Natural killer cell (primary cell): ENCODE measurements around the gene FGD2. TPM values are rescaled to one million over a fixed set of nuclear protein-coding genes. Genes with fewer than 3 reads are reported as not detected.

Source experiments
- ATAC-seq, 3 donors: fragments of 150-1000 bp in 2 of 3; fragments of 200-7000 bp in 1 of 3; cut with Tn5 transposase; 1 replicate in 1 of 3; 2 replicates in 2 of 3; pipeline ENCODE4 v1.10.0; 2021; ENCODE audit warnings: mild to moderate bottlenecking in 2 of 3, moderate library complexity in 2 of 3
- DNase-seq, 2 donors: peaks; one replicate each; pipeline versions ENCODE4 v3.0.0 to v3.0.0-alpha.2; 2013 to 2021; ENCODE audit warnings: mixed read lengths in 1 of 2
- H3K27ac ChIP-seq: one replicate; pipeline ENCODE4 v1.5.1; 2013; ENCODE audit warnings: mild to moderate bottlenecking, low read length
- H3K27me3 ChIP-seq: one replicate; pipeline ENCODE4 v1.6.1; 2013; ENCODE audit warnings: low read length; ENCODE audit not compliant: control insufficient read depth, insufficient read depth
- H3K36me3 ChIP-seq: one replicate; pipeline ENCODE4 v1.6.1; 2013; ENCODE audit warnings: low read length; ENCODE audit not compliant: control insufficient read depth, insufficient read depth
- H3K4me1 ChIP-seq: one replicate; pipeline ENCODE4 v1.6.1; 2013; ENCODE audit warnings: low read length; ENCODE audit not compliant: control insufficient read depth, insufficient read depth
- H3K4me3 ChIP-seq: one replicate; pipeline ENCODE4 v1.5.1; 2013; ENCODE audit warnings: low read length
- H3K9me3 ChIP-seq: one replicate; pipeline ENCODE4 v1.6.1; 2013; ENCODE audit warnings: low read length; ENCODE audit not compliant: control insufficient read depth, insufficient read depth
- H3K27ac Mint-ChIP-seq, 2 donors: one replicate each; pipeline ENCODE4 v1.8.0; 2022; ENCODE audit warnings: mild to moderate bottlenecking in 2 of 2, mixed read lengths in 2 of 2, moderate library complexity in 1 of 2
- H3K27me3 Mint-ChIP-seq, 2 donors: one replicate each; pipeline ENCODE4 v1.8.0; 2022; ENCODE audit warnings: low read depth in 2 of 2, mixed read lengths in 2 of 2
- H3K36me3 Mint-ChIP-seq: one replicate; pipeline ENCODE4 v1.8.0; 2022; ENCODE audit warnings: mixed read lengths
- H3K4me1 Mint-ChIP-seq, 2 donors: one replicate each; pipeline ENCODE4 v1.8.0; 2022; ENCODE audit warnings: mixed read lengths in 2 of 2
- H3K4me3 Mint-ChIP-seq: one replicate; pipeline ENCODE4 v1.8.0; 2022; ENCODE audit warnings: mild to moderate bottlenecking, moderate library complexity, mixed read lengths
- H3K9me3 Mint-ChIP-seq, 2 donors: one replicate each; pipeline ENCODE4 v1.8.0; 2022; ENCODE audit warnings: mixed read lengths in 2 of 2
- CTCF ChIP-seq: fragments of 200-600 bp; IDR thresholded peaks from one replicate; pipeline ENCODE4 v1.8.0; 2022; ENCODE audit warnings: antibody characterized with exemption
- WGBS: methylation state at CpG from one replicate; pipeline ENCODE4 v1.1.7; 2013; ENCODE audit warnings: missing lambda C conversion rate; ENCODE audit not compliant: insufficient coverage; 5-methylcytosine and 5-hydroxymethylcytosine counted together
- intact Hi-C: fragments of 100-400 bp; cut with micrococcal nuclease; formaldehyde crosslinking; loops from one replicate; pipeline ENCODE4 v1.14.2; 2022
- total RNA-seq, 4 donors: library from RNA; stranded (reverse); fragments of 120-200 nt in 1 of 4; gene quantifications; one replicate each; pipeline versions ENCODE4 v1.2.3 to v1.2.4, GENCODE V29; 2013 to 2022

The FGD2 gene
- total RNA-seq, 3 donors from 2014 or later (not counting 1 experiment from before 2014, with no cell fraction given) = 6.3 to 22.3 (median 14.1) TPM

- H3K4me1 ChIP-seq = peaks cover 67% of the 10 kb centered on the region
- H3K36me3 ChIP-seq = no peaks in the 10 kb centered on the region
- peak overlapping the region; percentile 84 for H3K4me3 Mint-ChIP-seq
- no peaks in the 10 kb centered on the region for H3K9me3 Mint-ChIP-seq
- H3K27me3 ChIP-seq = no peaks in the 10 kb centered on the region
- DNase-seq = no peak
- peak overlapping the region; percentile 18 for H3K4me3 ChIP-seq
- intact Hi-C loops = loop anchor here (2.0 kb wide), 1 partner anchor 53 kb away; no protein-coding TSS in a partner anchor
- TF ChIP-seq CTCF = no peak
- WGBS = 60% methylated on average over 3 of the region's 3 CpGs
- peak overlapping the region; percentile 99 to 100 for H3K27ac Mint-ChIP-seq
- peak overlapping the region; percentile 99 for H3K27ac ChIP-seq
- peaks cover 61 to 66% of the 10 kb centered on the region in 2 donors for H3K4me1 Mint-ChIP-seq
- ATAC-seq = no peak
- H3K9me3 ChIP-seq = no peaks in the 10 kb centered on the region
- H3K36me3 Mint-ChIP-seq = no peaks in the 10 kb centered on the region
- no peaks in the 10 kb centered on the region for H3K27me3 Mint-ChIP-seq
Measured at GRCh38 chr6:37049758-37050044, 44.2 kb downstream of the FGD2 start.

- TF ChIP-seq CTCF = no peak
- Histone ChIP-seq H3K4me1 (peaks cover 67% of the 10 kb centered on the region), H3K9me3 (no peaks in the 10 kb centered on the region), H3K27ac (peak overlapping the region; percentile 99), H3K4me3 (peak overlapping the region; percentile 18), H3K27me3 (no peaks in the 10 kb centered on the region), H3K36me3 (no peaks in the 10 kb centered on the region)
- intact Hi-C loops = loop anchor here (2.0 kb wide), 1 partner anchor 53 kb away; no protein-coding TSS in a partner anchor
- Mint-ChIP-seq H3K4me1 (peaks cover 65 to 70% of the 10 kb centered on the region in 2 donors), H3K27me3 (no peaks in the 10 kb centered on the region), H3K9me3 (no peaks in the 10 kb centered on the region), H3K4me3 (peak overlapping the region; percentile 84), H3K27ac (peak overlapping the region; percentile 99 to 100), H3K36me3 (no peaks in the 10 kb centered on the region)
- peak; percentile 53 to 75 for DNase-seq
- WGBS = 6% methylated on average over 24 of the region's 24 CpGs
- peak; percentile 26 to 70 (median 27) for ATAC-seq
Measured at GRCh38 chr6:37050045-37050853, 44.8 kb downstream of the FGD2 start.

GRCh38 chr6:37050854-37051137, 45.3 kb downstream of the FGD2 start:
- no peak overlapping the region for H3K4me3 ChIP-seq
- no peak for ATAC-seq
- intact Hi-C loops = loop anchor here (1.0 to 2.0 kb wide), 5 partner anchors 21 to 158 kb away; no protein-coding TSS in a partner anchor

More at GRCh38 chr6:37050854-37051137, 45.3 kb downstream of the FGD2 start:
- Mint-ChIP-seq H3K4me1 (peaks cover 65 to 69% of the 10 kb centered on the region in 2 donors), H3K27ac (peak overlapping the region; percentile 99 to 100), H3K27me3 (no peaks in the 10 kb centered on the region), H3K36me3 (no peaks in the 10 kb centered on the region), H3K4me3 (peak overlapping the region; percentile 84), H3K9me3 (no peaks in the 10 kb centered on the region)
- WGBS = 51% methylated on average over 4 of the region's 4 CpGs
- Histone ChIP-seq H3K9me3 (no peaks in the 10 kb centered on the region), H3K27me3 (no peaks in the 10 kb centered on the region), H3K27ac (peak overlapping the region; percentile 99), H3K36me3 (no peaks in the 10 kb centered on the region), H3K4me1 (peaks cover 67% of the 10 kb centered on the region)
- DNase-seq = no peak
- TF ChIP-seq CTCF = no peak
